PC-9 (cell line): Measurements from ENCODE around the gene THEMIS. TPM values are rescaled to one million over a fixed set of nuclear protein-coding genes. Genes with fewer than 3 reads are reported as not detected.

Source experiments
- BruUV-seq: library from RNA; stranded (reverse); fragments of 400-500 nt; replicated peaks from 2 replicates; lab custom pipeline; 2021; lab: Mats Ljungman, UMichigan
- CTCF ChIA-PET: fragments of 300-600 bp; sonication (Branson Sonifier 250); formaldehyde crosslinking; loops from one replicate; lab custom pipeline; 2022; ENCODE audit warnings: antibody characterized with exemption; lab: Charles Lee
- POLR2A ChIA-PET: fragments of 300-600 bp; sonication (Branson Sonifier 250); formaldehyde crosslinking; loops from one replicate; lab custom pipeline; 2022; ENCODE audit warnings: antibody characterized with exemption; ENCODE audit not compliant: unreplicated experiment; lab: Charles Lee
- DNase-seq, 2 experiments: peaks; one replicate each; pipeline versions ENCODE4 v3.0.0 to v3.0.0-alpha.2; 2015 to 2022; ENCODE audit warnings: mixed read lengths in 1 of 2
- H2AFZ ChIP-seq: fragments of 200-600 bp; sonication (generic); 2 replicates; pipeline ENCODE4 v1.8.1; 2017; ENCODE audit warnings: antibody characterized with exemption
- H3F3A ChIP-seq: fragments of 200-600 bp; sonication (generic); 2 replicates; pipeline ENCODE4 v1.8.1; 2017; ENCODE audit warnings: antibody characterized with exemption, mild to moderate bottlenecking, low read depth; ENCODE audit not compliant: insufficient read depth
- H3K27ac ChIP-seq: fragments of 200-600 bp; sonication (generic); 2 replicates; pipeline ENCODE4 v1.6.1; 2016; ENCODE audit warnings: mixed run types
- H3K27me3 ChIP-seq: fragments of 200-600 bp; sonication (generic); 2 replicates; pipeline ENCODE4 v1.6.1; 2016; ENCODE audit warnings: low read depth, mixed run types; ENCODE audit not compliant: insufficient read depth
- H3K36me3 ChIP-seq: fragments of 200-600 bp; sonication (generic); 2 replicates; pipeline ENCODE4 v1.6.1; 2016; ENCODE audit warnings: low read depth, mixed run types
- H3K4me1 ChIP-seq: fragments of 200-600 bp; sonication (generic); replicated peaks from 2 replicates; pipeline ENCODE4 v1.6.1; 2016; ENCODE audit warnings: mixed run types; ENCODE audit not compliant: insufficient read depth
- H3K4me2 ChIP-seq: fragments of 200-600 bp; sonication (generic); 2 replicates; pipeline ENCODE4 v1.6.1; 2017; ENCODE audit warnings: mixed run types
- H3K4me3 ChIP-seq: fragments of 200-600 bp; sonication (generic); 2 replicates; pipeline ENCODE4 v1.6.1; 2016; ENCODE audit warnings: mixed run types
- H3K79me2 ChIP-seq: fragments of 200-600 bp; sonication (generic); 2 replicates; pipeline ENCODE4 v1.6.1; 2017; ENCODE audit warnings: low read depth, mixed run types
- H3K9me2 ChIP-seq: fragments of 200-600 bp; sonication (generic); 2 replicates; pipeline ENCODE4 v1.8.1; 2017; ENCODE audit warnings: mild to moderate bottlenecking; ENCODE audit not compliant: insufficient read depth
- H3K9me3 ChIP-seq: fragments of 200-600 bp; sonication (generic); 2 replicates; pipeline ENCODE4 v1.8.1; 2016; ENCODE audit warnings: low read depth; ENCODE audit not compliant: insufficient read depth
- H4K20me1 ChIP-seq: fragments of 200-600 bp; sonication (generic); 2 replicates; pipeline ENCODE4 v1.8.1; 2017; ENCODE audit not compliant: insufficient read depth
- EZH2 ChIP-seq: fragments of 200-600 bp; sonication (generic); IDR thresholded peaks from 2 replicates; pipeline ENCODE4 v1.8.0; 2017; ENCODE audit warnings: antibody characterized with exemption, low read depth
- intact Hi-C: fragments of 100-400 bp; cut with micrococcal nuclease; formaldehyde crosslinking; loops from one replicate; pipeline ENCODE4 v1.10.0; 2022; ENCODE audit not compliant: unreplicated experiment
- total RNA-seq: library from RNA; stranded (reverse); gene quantifications from 2 replicates; pipeline ENCODE4 v1.2.3, GENCODE V29; 2021
- TF ChIP-seq, protein P1 (sequence below): fragments of 200-600 bp; sonication (generic); conservative IDR thresholded peaks from 2 replicates; pipeline ENCODE4 v1.6.1; 2017; ENCODE audit warnings: mixed run types, antibody characterized with exemption, mild to moderate bottlenecking, moderate library complexity

The THEMIS gene
- total RNA-seq, 1 experiment from 2014 or later = not detected

DNA sequence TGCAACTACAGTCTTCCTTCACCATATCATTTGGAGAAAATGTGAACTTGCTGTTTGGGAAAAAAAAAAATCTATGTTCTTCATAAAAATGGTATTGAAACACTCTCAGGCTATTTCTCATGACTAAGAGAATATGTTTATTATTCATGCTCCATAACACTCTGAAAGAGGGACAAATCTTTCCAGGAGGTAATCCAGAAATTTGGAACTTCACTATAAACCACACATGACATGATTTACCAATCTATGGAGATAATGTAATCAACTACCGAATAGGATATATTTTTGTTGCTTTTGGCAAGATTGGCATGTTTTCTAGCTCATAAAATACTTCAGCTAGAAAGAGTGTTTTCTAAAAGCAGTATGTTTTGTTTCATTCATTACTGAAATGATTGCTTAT, 56.3 kb downstream of the THEMIS start:
- H3F3A ChIP-seq = no peaks in the 10 kb centered on the region
- BruUV-seq = no TSS peak
- DNase-seq = no peak
- H3K4me3 ChIP-seq = no peak overlapping the region
- H3K9me3 ChIP-seq = no peaks in the 10 kb centered on the region
- H3K9me2 ChIP-seq = no peaks in the 10 kb centered on the region
- intact Hi-C loops = no loop called here
- H2AFZ ChIP-seq = no peak overlapping the region
- H4K20me1 ChIP-seq = no peaks in the 10 kb centered on the region
- no peaks in the 10 kb centered on the region for H3K79me2 ChIP-seq
- ChIA-PET POLR2A (no interaction called here), CTCF (no interaction called here)
- no peak overlapping the region for H3K27ac ChIP-seq
- TF ChIP-seq EZH2 = no peak
- TF ChIP-seq, protein P1, sequence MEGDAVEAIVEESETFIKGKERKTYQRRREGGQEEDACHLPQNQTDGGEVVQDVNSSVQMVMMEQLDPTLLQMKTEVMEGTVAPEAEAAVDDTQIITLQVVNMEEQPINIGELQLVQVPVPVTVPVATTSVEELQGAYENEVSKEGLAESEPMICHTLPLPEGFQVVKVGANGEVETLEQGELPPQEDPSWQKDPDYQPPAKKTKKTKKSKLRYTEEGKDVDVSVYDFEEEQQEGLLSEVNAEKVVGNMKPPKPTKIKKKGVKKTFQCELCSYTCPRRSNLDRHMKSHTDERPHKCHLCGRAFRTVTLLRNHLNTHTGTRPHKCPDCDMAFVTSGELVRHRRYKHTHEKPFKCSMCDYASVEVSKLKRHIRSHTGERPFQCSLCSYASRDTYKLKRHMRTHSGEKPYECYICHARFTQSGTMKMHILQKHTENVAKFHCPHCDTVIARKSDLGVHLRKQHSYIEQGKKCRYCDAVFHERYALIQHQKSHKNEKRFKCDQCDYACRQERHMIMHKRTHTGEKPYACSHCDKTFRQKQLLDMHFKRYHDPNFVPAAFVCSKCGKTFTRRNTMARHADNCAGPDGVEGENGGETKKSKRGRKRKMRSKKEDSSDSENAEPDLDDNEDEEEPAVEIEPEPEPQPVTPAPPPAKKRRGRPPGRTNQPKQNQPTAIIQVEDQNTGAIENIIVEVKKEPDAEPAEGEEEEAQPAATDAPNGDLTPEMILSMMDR = no peak
- H3K36me3 ChIP-seq = no peaks in the 10 kb centered on the region
- H3K27me3 ChIP-seq = no peaks in the 10 kb centered on the region
- H3K4me2 ChIP-seq = no peak overlapping the region
- peaks cover 8% of the 10 kb centered on the region for H3K4me1 ChIP-seq

DNA sequence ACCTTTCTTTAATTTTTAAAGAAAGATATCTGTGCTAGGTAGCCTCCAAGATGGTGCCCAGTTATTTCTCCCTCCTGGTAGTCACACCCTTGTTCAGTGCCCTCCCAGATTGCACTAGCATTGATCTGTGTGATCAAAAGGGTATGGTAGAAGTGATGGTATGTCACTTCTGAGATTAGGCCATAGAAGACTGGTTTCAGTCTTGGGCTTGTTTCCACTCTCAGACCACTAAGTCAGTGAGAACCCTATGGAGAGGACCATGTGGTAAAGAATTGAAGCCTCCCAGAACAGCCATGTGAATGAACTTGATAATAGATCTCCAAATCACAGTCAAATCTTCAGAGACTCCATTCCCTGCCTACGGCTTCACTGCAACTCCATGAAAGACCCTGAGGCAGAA, 57.3 kb downstream of the THEMIS start:
- BruUV-seq = no TSS peak
- Histone ChIP-seq H3K4me1 (peaks cover 8% of the 10 kb centered on the region), H3K4me3 (no peak overlapping the region), H3K27ac (no peak overlapping the region), H3K9me2 (no peaks in the 10 kb centered on the region), H3K27me3 (no peaks in the 10 kb centered on the region), H3K79me2 (no peaks in the 10 kb centered on the region), H3K4me2 (no peak overlapping the region), H3K36me3 (no peaks in the 10 kb centered on the region), H3K9me3 (no peaks in the 10 kb centered on the region), H2AFZ (no peak overlapping the region), H3F3A (no peaks in the 10 kb centered on the region), H4K20me1 (no peaks in the 10 kb centered on the region)
- POLR2A ChIA-PET = no interaction called here
- CTCF ChIA-PET = no interaction called here
- intact Hi-C loops = no loop called here
- no peak for TF ChIP-seq EZH2
- TF ChIP-seq, protein P1 = no peak
- DNase-seq = no peak

DNA sequence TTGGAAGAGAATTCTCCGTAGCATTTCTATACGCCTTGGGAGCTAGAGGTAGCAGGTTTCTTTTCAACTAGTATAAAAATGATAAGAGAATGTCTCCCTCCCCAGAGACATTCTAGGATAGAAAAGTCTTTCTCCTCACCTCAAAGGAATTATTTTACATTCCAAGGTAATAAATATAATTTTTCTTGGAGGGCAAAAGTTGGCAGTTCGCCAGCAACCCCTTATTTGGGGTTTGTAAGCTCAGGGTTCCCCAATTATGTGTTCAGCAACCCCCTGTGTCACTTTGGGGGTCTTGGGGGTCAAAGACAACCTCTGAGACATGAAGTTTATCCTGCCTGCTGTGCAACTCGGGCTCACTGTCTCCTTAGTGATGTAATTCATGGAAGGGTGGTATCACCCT, 58.3 kb downstream of the THEMIS start:
- Histone ChIP-seq H3F3A (no peaks in the 10 kb centered on the region), H3K79me2 (no peaks in the 10 kb centered on the region), H3K36me3 (no peaks in the 10 kb centered on the region), H3K9me2 (no peaks in the 10 kb centered on the region), H3K4me1 (peaks cover 8% of the 10 kb centered on the region), H2AFZ (no peak overlapping the region), H3K27ac (no peak overlapping the region), H3K4me3 (no peak overlapping the region), H4K20me1 (no peaks in the 10 kb centered on the region), H3K4me2 (no peak overlapping the region), H3K9me3 (no peaks in the 10 kb centered on the region), H3K27me3 (no peaks in the 10 kb centered on the region)
- DNase-seq = peak in 1 of 2 experiments; percentile 3
- TF ChIP-seq EZH2 = no peak
- TF ChIP-seq, protein P1 = no peak
- ChIA-PET POLR2A (no interaction called here), CTCF (no interaction called here)
- BruUV-seq = no TSS peak
- intact Hi-C loops = no loop called here
